Measurements from ENCODE around the gene HEATR9.
A peak's percentile ranks its signal among the peaks of the same experiment; 100 is the strongest.

HEATR9 gene

DNA sequence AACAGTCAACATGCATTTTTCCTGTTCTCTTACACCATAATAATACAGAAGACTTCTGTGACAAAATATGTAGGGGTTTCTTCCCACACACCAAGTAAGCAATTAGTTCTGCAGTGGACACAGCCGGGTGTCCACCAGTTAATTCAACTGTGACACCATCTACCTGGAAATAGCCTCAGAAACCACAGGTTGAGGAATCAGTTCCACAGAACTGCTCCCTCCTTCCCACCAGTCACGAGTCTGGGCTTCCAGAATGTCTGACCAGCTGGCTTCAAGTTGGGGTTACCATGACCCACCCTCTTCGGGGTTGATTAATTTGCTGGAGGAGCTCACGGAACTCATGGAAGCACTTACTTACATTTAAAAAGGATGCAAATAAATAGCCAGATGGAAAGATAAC lies 25.1 kb upstream of the HEATR9 start:
- DNase-seq: no peak

DNA sequence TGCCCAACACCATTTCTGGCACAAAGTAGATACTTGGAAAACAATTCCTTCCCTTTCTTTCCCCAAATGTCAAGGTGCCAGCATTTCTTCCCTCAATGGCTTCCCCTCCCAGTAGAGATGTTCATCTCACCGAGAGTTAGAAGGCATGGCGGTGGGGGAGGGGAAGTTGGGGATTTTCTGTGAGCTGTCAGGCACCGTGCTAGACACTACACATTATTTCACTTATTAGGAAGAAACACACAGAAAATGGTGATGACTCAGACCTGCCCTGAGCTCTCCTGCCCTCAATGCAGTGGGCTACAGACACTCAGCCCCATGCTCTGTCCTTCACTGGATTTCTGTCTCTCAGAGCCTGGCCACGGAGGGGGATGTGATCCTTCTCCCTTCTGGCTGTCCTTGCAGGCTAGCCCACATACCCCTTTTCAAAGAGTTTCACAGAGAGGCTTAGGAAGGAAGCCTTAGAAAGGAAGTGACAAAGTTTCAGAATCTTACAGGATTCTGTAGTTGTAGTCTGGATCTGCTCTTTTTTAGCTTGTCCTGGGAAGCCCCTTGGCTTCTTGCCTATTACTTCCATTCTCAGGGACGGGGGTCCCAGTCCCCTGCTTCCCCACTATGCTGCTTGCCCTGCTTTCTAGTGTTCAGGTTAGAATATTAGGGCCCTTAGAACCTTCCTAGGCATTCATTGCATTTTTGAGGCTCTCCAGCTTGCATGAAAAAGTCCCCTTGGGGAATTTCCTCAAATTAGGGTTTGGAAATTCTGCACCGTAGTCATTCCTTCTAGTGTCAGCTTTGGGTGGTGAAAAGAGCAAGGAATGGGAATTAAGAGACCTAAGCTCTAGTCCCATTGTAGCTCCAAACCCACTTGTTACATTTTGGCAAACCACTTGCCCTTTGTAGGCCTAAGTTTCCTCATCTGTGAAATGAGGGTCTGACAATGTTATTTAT lies 23.7 kb upstream of the HEATR9 start:
- no peak for DNase-seq

DNA sequence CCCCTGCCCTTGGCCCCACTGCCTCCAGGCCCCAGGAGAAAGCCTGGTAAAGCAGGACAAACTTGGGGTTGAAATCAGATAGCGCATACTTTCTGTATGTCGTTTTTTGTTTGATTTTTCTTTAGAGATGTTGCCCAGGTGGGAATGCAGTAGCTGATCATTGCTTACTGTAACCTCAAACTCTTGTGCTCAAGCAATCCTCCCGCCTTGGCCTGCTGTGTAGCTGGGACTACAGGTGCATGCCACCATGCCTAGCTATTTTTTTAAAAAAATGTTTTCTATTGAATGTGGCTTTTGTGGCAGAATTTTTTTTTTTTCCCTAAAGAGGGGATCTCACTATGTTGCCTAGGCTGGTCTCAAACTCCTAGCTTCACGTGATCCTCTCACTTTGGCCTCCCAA lies 22.6 kb upstream of the HEATR9 start:
- no peak for DNase-seq

DNA sequence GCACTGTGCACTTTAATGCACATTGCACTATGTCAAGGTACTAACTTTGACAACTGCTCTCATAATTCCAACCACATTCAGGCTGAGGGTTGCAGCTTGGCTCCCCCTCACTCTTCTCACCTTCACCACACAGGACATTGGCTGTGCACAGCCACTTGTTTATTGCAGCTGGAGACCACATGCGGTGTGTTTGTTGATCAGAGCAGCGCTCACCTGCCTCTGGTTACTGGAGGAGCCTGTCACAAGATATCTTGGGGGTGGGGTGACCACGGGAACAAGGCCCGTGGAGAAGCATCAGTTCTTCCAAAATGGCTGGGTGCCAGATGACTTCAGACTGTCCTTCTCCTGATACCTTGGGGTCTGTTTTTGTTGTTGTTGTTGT lies 22.1 kb upstream of the HEATR9 start:
- DNase-seq: no peak

DNA sequence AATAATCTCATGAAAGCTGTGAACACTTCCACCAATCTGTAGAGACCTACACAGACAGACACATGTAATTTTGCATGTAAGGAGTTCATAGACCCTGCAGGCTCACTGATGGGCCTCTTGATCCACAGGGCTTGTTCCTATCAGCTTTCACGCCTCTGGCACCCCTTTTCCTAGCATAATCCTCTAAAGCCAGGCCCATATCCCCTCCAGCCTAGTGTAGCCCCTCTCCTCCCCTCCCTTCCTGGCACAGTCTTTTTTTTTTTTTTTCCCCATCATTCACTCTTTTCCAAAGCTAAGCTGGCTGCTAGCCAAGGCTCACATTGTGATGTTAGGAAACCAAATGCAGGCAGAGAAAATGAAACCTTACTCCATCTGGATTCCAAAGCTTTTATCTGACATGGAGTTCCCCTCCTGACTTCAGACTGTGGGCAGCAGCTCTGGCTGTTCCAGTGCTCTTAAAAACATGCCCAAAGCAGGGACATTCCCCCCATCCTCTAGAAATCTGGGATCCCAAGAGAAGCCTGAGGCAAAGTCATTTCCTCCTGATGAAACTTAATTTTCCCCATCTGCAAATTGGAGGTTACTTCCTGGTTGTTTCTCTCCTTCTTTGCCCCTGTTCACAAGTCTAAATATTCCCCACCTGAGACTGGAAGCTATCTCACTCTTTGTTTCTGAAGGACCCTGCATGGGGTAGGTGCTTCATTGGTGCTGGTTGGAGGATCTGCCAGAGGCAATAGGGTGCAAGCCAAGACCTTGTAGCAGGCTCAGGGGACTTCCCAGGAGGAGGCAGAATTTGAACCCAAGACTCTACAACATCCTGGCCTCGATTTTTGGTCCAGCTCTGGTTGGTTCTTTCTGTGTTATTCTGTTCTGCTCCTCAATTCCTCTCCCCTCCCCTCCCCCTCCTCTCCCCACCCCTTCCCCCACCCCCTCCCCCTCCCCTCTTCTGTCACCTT lies 21.4 kb upstream of the HEATR9 start:
- DNase-seq: no peak

DNA sequence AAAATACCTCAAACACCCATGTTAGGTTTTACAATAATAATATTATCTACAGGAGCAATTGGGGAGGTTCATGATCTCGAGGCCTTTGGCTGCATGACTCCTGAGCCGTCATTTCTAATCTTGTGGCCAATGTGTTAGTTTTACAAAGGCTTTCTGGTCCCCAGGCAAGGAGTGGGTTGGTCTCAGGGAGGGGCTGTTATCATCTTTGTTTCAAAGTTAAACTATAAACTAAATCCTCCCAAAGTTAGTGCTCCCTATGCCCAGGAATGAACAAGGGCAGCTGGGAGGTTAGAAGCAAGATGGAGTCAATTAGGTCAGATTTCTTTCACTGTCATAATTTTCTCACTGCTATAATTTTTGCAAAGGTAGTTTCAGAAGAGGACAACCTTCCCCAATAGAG lies 20.6 kb upstream of the HEATR9 start:
- DNase-seq: no peak

DNA sequence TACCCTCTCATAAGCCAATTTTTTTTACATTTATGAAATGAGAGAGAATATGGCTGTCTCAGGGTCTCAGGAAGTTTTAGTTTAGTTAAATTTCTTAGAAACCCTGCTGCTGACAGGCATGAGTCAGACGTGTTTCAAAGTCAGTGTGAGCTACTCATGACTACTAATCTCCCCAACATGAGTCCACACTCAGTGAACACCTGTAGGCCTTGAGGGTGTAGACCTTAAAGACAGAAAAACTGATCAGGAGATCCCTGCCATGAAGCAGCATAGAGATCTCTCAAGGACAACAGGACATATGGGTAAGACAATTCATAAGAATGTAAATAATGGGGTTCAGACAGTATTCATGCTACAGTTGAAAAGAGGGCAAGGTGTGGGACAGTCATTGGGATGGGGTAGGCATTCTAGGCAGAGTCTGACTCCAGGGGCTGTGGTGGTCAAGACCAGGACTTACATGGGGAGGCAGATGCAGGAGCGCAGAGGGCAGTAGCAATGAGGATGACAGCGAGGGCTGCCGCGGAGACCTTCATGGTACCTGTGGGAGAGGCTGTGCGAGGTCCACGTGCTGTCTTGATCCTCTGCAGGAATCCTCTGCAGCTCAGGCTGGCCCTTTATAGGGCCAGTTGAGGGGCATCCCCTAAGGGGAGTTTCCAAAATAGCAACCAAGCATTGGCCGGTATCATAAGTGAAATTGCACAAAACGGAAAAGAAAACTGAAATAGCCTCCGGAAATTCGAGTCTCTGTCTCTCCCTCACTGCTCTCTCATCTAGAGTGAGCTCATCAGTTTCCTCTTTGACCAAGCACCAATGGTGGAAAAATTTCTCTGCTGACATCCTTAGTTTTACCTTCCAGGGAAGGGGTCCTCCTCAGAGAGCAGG lies 11.3 kb upstream of the HEATR9 start, which contains the start of gene CCL5:
CCL5 (minus strand) TSS at position 588 of the 882 bp plus-strand sequence.
- DNase-seq: peak; percentile 30

DNA sequence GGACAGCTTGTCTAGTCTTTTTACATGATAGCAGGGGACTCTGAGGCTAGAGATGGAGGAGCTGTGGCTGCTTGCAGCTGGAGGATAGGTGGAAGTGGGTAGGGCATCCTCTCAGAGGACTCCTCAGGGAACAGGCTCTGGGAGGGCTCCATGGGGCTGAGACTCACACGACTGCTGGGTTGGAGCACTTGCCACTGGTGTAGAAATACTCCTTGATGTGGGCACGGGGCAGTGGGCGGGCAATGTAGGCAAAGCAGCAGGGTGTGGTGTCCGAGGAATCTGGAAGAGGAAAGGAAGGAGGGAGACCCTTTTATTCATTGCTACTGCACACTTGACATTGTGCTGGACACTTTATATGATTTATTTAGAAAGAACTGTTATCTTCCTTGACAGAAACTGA lies 9.7 kb upstream of the HEATR9 start:
- DNase-seq: no peak

DNA sequence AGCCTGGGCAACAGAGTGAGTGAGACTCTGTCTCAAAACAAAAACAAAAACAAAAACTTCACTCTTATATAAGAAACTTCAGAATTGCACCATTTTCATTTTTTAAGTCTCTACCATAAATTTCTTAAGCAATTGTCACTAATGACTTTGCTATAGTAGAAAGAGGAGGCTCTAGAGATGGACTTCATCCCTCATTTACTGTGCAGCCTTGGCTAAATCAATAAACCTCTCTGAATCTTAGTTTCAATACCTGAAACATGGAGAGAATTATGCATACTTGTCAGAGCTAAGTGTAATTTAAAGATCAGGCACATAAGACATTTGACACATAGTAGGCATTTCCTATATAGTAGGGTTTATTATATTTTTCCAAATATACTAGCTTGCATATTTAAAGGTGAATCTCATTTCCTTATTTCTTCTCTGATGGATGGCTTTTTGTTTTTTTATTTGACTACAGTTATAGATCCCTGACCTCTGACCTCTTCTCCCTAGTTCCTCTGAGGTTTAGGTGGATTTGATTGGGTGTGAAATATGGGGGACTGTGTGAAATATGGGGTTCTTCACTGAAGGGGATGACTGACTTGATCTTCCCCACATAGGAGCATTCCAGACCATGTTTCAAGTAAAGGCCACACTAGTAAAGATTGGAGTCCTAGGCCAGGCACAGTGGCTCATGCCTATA lies 8.8 kb upstream of the HEATR9 start:
- no peak for DNase-seq

DNA sequence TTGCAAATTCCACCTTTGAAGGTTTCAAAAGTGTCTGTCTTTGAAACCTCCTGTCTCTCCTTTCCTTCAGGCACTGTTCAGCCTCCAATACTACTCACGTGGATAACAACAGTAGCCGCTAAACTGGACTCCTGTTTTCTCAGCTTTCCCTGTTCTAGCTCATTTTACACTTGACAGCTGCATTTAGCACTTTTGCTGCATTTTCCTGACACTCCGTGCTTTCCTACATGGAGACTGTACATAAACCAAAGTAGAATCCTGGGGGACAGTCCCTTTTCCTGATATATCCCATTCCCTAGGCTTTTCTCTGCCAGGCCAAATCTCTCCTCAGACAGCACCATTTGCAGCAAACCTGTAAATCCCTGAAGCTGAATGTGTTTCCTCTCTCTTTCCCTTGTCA lies 7.8 kb upstream of the HEATR9 start:
- no peak for DNase-seq

DNA sequence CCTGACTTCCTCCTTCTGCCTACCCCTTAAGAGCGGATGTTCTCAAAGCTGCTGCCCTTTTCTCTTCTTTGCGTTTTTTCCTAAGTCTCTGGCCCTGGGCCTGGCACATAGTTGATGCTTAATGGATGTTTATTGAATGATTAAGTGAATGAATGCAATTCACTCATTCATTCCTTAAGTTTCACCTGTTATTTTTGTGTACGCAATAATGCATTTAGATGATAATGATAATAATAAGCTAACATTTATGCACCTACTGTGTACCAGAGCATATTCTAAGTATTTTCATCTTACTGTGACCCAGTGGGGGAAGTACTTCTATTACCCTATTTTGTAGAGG lies 7.1 kb upstream of the HEATR9 start:
- no peak for DNase-seq

DNA sequence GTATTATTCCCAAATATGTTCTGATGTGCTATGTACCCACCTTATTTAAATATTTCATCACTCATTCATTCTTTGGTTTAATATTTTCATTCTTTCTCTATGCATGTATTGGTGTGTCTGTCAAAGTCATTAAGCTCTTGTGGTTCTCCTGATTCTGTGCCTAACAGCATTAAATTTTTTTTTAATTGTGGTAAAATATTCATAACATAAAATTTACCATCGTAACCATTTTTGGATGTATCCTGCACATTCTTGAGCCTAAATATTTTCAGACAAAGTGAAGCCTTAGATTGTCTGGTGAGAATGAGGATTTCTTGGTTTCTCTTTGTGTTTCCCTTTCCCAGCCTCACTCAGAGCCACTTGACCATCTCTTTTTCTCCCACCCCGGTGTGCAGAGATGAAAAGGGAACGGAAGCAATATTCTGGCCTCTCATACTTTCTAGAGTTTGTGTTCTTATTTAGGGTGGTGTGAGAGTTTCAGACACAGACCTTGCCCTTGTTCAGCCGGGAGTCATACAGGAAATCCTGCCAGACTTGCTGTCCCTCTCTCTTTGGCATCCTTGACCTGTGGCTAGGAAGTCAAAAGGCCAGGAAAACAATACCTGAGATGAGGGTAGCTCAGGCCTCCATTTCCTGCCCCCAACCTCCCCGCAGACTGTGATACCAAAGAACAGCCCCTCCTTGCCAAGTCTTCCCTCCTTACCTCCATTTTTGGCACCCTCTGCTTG lies 6.5 kb upstream of the HEATR9 start:
- DNase-seq: no peak

DNA sequence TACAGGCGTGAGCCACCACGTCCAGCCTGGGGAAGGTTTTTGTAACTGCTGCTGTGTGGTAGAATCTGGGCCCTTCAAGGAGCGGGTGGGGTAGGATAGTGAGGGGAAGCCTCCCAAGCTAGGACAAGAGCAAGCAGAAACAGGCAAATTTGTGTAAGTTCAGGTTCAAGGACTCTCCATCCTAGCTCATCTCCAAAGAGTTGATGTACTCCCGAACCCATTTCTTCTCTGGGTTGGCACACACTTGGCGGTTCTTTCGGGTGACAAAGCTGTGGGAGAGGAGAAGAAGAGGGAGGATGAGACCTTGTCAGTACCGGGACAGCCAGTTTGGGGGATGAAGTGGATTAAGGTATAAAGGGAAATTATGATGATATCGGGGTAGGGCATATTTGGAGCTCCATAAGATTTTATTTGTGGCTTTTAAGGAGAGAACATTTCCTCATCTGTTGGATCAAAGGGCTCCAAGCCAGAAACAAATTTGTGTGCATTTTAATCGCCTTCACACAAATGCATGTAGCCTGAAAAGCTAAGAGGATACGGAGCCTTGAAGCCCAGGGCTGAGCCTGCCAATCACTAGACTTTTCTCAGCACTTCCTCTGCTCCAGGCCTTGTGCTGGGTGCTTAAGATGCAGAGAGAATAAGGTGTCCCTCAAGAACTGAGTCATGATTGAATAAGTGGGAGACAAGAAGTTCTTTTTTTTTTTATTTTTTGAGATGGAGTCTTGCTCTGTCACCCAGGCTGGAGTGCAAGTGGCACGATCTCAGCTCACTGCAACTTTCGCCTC lies 3.7 kb upstream of the HEATR9 start:
- no peak for DNase-seq

DNA sequence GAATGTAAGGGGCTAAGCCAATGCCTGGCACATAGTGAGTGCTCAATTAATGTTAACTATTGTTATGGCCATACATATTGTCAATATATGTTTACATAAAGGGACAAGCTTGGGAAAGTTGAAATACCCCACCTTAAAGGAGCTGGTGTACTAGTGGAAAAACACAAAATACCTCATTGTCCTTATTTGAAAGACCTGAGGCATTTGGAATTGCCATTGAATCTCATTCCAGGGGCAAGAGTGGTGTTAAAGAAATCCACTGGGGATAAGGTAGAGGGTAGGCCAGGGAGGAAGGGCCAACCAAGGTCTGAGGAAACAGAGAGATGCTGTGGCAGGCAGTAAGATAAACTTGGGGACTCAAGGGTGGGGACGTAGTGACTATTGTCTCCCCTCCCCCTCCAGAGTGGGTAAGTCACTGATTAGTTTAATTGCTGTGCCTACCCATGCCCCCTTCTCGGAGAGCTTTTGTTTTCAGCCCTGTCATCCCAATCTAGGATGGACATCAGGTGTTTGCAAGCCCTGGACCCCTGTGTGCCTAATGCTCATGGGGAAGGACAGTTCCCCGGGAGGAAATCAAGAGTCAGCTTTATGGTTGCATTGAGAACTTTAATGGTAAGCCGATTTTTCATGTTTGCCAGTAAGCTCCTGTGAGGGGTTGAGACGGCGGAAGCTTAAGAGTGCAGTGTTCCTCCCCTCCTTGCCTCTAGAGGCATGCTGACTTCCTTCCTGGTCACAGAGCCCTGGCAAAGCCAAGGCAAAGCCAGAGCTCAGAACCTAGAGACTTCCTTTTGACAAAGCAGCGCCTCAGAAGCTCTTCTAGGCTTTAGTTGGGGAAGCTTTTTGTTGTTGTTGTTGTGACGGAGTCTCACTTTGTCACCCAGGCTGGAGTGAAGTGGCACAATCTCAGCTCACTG lies 2.5 kb upstream of the HEATR9 start:
- DNase-seq: no peak

DNA sequence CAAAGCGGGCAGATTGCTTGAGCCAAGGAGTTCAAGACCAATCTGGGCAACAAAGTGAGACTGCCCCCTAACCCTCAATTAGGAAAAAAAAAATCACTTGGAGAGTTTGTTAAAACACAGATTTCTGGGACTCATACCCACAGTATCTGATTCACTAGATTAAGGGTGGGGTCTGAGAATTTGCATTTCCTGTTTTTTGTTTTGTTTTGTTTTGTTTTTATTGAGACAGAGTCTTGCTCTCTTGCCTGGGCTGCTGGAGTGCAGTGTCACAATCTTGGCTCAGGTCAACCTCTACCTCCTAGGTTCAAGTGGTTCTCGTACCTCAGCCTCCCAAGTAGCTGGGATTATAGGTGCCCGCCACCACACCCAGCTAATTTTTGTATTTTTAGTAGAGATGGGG lies 1.1 kb downstream of the HEATR9 start:
- no peak for DNase-seq

DNA sequence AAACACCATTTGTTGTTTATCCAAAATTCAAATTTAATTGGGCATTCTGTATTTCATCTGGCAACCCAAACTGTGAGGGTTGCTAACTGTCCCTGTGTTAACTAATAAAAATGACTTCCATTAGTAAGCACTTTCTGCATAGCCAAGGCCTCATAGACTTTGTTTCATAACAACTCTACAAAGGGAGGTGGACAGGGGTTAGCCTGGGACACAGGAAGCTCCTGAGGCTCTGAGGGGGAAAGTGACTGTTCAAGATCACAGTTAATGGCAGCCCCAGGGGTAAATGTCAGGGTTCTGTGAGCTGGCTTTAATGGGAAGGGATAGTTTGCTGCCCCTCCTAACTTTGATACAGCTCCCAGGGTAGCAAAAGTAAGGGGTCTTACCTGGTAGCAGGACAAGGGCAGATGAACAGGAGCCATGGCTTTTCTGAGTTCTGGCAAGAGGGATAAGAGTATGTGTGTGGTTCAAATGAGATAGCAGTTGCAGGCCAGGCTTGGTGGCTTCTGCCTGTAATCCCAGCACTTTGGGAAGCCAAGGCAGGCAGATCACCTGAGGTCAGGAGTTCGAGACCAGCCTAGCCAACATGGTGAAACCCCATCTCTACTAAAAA lies 2.2 kb downstream of the HEATR9 start:
- DNase-seq: no peak

DNA sequence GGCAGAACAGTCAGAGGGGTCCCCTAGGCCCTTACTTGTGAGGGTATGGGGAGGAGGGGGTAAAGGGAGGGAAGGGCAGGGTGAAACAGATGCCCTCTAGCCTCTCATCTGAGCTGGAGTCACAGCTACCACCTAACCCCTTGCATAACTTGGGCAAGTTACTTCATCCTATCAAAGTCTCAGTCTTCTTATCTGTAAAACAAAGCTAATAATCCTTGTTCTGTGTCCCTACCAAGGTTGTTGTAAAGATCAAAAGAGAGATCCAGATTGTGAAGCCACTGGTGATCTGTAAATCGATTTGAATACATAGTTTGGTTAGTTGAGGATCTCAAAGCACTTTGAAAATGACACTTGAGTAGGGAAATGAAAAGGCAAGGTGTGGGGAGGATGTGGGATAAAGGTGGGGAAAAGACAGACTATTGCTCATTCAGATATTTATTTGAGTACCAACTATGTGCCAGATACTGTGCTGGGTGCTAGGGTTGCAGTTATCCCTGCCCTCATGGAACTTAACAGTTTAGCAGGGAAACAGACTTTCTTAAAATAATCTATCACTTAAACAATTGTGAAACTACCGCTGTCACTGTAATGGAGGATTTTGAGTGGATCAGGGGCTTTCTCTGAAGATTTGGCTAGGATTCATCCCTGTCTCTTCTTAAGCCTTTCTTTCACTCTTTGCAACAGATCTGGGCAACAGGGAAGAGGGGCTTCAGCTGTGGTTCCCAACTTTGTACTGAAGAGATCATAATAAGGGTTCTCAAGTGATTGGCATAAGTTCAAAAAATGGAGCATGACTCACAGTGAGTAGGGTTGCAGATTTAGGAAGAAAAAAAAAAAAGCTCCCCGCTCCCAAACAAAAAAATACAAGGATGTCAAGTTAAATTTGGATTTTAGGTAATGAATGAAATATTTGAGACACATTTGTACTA lies 3.0 kb downstream of the HEATR9 start:
- no peak for DNase-seq

DNA sequence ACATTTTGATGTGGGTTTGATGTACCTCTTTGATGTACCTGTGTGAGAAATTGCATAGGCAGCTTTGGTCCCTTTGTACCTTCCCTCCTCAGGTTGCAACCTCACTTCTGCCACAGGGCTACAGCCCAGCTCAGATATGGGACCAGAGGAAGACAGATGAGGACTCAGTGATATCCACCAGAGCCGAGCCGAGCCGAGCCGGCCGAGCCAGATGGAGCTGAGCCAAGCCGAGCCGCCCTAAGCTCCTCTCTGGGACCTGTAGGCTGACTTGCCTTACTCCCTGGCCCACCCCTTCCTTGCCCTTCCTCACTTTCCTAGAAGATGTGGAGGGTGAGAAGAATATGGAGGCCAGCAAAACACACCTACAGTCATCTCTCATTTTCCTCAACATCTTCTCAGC lies 3.8 kb downstream of the HEATR9 start:
- DNase-seq: no peak

Data from activated gamma-delta T cell (primary cell).